ENCODE results near the gene MTRR. TPM values are rescaled to one million over a fixed set of nuclear protein-coding genes. Genes with fewer than 3 reads are reported as not detected.

MTRR gene
- total RNA-seq, 1 donor from 2014 or later: 28.4 TPM

DNA sequence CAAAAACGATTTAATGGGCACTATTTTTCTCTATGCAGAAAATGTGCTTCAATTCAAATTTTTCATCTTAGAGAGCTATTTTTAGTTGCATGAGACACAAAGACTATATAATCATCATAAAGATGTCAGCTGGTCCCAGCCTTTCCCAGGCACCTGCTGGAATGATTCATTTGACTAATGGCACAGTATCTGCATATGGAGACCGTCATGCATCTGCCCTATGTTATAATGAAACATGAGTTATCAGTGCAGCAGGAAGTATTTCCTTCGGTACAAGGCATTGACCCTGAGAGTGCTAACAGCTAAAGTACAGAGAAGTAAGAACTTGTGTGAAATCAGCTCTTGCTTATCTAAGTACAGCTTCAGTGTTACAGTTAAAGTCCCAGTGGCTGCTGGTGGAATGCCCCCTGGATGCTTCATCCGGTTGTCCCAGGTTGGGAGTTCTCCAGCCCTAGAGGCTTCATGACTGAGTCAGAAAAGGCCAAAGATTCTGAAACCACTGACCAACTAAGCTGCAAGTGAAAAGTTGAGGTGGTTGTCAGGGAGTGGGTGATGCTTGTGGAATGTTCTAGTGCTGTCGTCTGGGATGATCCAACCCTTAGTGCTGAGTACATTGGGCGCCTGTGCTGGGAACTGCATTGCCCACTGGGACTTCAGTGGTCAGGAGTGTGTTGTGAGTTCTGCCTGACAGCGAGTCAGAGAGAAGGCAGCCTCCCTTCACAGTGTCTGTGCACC lies 57.2 kb downstream of the MTRR start:
- H3K9me3 Mint-ChIP-seq (ENCODE audit: unreplicated experiment): no peaks in the 10 kb centered on the region

GRCh38 chr5:7926720-7927119 lies 57.8 kb downstream of the MTRR start:
- H3K27me3 Mint-ChIP-seq (ENCODE audit: unreplicated experiment): peaks cover 2% of the 10 kb centered on the region
- H3K36me3 Mint-ChIP-seq (ENCODE audit: low read depth, unreplicated experiment): no peaks in the 10 kb centered on the region
- no peak overlapping the region for H3K4me3 Mint-ChIP-seq (ENCODE audit: unreplicated experiment)
- no peak overlapping the region for H3K27ac Mint-ChIP-seq (ENCODE audit: unreplicated experiment)
- H3K4me1 Mint-ChIP-seq (ENCODE audit: unreplicated experiment): no peaks in the 10 kb centered on the region
- no peak for DNase-seq (ENCODE audit: low spot score)
- no peaks in the 10 kb centered on the region for H3K9me3 Mint-ChIP-seq (ENCODE audit: unreplicated experiment)
- TF ChIP-seq, protein P1, sequence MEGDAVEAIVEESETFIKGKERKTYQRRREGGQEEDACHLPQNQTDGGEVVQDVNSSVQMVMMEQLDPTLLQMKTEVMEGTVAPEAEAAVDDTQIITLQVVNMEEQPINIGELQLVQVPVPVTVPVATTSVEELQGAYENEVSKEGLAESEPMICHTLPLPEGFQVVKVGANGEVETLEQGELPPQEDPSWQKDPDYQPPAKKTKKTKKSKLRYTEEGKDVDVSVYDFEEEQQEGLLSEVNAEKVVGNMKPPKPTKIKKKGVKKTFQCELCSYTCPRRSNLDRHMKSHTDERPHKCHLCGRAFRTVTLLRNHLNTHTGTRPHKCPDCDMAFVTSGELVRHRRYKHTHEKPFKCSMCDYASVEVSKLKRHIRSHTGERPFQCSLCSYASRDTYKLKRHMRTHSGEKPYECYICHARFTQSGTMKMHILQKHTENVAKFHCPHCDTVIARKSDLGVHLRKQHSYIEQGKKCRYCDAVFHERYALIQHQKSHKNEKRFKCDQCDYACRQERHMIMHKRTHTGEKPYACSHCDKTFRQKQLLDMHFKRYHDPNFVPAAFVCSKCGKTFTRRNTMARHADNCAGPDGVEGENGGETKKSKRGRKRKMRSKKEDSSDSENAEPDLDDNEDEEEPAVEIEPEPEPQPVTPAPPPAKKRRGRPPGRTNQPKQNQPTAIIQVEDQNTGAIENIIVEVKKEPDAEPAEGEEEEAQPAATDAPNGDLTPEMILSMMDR (IDR thresholded peaks at IDR 0.05; ENCODE audit: unreplicated experiment): no peak

More for the DNA sequence above, 57.2 kb downstream of the MTRR start:
- TF ChIP-seq, protein P1 (IDR thresholded peaks at IDR 0.05; ENCODE audit: unreplicated experiment): no peak
- Mint-ChIP-seq H3K36me3 (ENCODE audit: low read depth, unreplicated experiment) (no peaks in the 10 kb centered on the region), H3K27ac (ENCODE audit: unreplicated experiment) (no peak overlapping the region), H3K27me3 (ENCODE audit: unreplicated experiment) (peaks cover 2% of the 10 kb centered on the region), H3K4me3 (ENCODE audit: unreplicated experiment) (no peak overlapping the region), H3K4me1 (ENCODE audit: unreplicated experiment) (no peaks in the 10 kb centered on the region)
- DNase-seq (ENCODE audit: low spot score): no peak

DNA sequence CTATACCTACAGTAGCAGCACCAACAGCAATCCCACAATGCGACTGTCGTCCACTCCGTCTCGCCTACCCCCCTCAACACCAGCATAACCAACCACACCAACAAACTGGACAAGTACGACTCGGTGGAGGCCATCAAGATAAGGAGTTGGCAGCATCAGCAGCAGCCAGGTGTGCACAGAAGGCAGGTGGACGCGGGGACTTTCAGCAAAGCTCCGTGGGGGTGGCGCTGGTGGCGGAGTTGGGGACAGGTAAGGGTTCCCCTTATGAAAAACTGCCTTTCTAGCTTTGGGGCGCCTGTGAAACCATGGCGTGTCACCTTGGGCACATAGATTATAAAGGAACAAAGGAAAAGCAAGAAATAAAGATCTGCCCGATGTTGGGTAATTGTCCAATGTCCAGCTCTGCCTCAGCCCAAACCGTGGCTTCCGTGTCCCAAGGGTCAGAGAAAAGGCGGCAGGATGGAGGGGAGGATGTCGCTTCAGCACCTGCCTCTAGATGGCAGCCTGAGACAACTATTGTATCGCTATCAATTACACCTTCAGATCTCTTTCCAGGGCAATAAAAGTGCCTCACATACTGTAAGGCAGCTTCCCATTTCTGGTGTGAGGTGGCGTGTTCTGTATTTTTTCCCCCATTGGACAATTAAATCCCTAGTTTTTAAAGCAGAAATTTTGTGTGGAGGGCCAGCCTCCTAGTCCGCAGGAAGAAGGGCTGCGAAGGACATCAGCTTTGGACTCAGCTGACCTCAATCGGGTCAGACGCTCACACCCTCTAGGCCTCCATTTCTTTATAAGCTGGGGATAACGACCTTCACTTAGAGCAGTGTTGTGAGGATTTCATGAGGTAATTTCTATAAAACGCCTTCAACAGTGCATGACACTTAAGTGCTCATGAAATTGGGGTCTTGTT lies 58.8 kb downstream of the MTRR start:
- DNase-seq (ENCODE audit: low spot score): peak; percentile 67
- H3K36me3 Mint-ChIP-seq (ENCODE audit: low read depth, unreplicated experiment): no peaks in the 10 kb centered on the region
- TF ChIP-seq, protein P1 (IDR thresholded peaks at IDR 0.05; ENCODE audit: unreplicated experiment): peak; percentile 58
- H3K4me1 Mint-ChIP-seq (ENCODE audit: unreplicated experiment): no peaks in the 10 kb centered on the region
- no peaks in the 10 kb centered on the region for H3K9me3 Mint-ChIP-seq (ENCODE audit: unreplicated experiment)
- H3K27me3 Mint-ChIP-seq (ENCODE audit: unreplicated experiment): peaks cover 2% of the 10 kb centered on the region
- no peak overlapping the region for H3K27ac Mint-ChIP-seq (ENCODE audit: unreplicated experiment)
- no peak overlapping the region for H3K4me3 Mint-ChIP-seq (ENCODE audit: unreplicated experiment)

DNA sequence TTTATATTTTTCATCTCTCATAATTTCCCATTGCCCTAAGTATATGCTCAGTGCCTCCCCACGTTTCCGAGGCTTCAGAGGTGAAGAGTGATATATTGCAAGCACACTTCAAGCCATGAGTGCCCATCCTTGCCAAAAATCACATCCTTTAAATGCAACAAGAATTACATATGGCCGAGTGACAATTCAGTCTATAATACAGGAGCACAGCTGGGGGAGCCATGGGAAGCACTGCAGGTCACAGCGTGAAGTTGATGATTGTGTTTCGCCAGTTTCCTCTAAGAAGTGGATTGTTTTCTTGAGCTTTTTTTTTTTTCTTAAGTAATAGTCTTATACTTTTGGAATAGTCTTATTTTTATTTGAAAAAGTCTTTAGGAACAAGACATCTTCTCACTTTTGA lies 61.1 kb downstream of the MTRR start:
- no peaks in the 10 kb centered on the region for H3K36me3 Mint-ChIP-seq (ENCODE audit: low read depth, unreplicated experiment)
- DNase-seq (ENCODE audit: low spot score): no peak
- no peaks in the 10 kb centered on the region for H3K9me3 Mint-ChIP-seq (ENCODE audit: unreplicated experiment)
- peaks cover 2% of the 10 kb centered on the region for H3K27me3 Mint-ChIP-seq (ENCODE audit: unreplicated experiment)
- TF ChIP-seq, protein P1 (IDR thresholded peaks at IDR 0.05; ENCODE audit: unreplicated experiment): no peak
- no peaks in the 10 kb centered on the region for H3K4me1 Mint-ChIP-seq (ENCODE audit: unreplicated experiment)
- H3K4me3 Mint-ChIP-seq (ENCODE audit: unreplicated experiment): no peak overlapping the region
- H3K27ac Mint-ChIP-seq (ENCODE audit: unreplicated experiment): no peak overlapping the region
